Measurements from ENCODE around the gene CHST8.
"Not testable (repeated sequence)": the region's sequence is repeated elsewhere in the genome, so short reads cannot be mapped to it uniquely, and the experiment has no call there.

The CHST8 gene, protein sequence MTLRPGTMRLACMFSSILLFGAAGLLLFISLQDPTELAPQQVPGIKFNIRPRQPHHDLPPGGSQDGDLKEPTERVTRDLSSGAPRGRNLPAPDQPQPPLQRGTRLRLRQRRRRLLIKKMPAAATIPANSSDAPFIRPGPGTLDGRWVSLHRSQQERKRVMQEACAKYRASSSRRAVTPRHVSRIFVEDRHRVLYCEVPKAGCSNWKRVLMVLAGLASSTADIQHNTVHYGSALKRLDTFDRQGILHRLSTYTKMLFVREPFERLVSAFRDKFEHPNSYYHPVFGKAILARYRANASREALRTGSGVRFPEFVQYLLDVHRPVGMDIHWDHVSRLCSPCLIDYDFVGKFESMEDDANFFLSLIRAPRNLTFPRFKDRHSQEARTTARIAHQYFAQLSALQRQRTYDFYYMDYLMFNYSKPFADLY

DNA sequence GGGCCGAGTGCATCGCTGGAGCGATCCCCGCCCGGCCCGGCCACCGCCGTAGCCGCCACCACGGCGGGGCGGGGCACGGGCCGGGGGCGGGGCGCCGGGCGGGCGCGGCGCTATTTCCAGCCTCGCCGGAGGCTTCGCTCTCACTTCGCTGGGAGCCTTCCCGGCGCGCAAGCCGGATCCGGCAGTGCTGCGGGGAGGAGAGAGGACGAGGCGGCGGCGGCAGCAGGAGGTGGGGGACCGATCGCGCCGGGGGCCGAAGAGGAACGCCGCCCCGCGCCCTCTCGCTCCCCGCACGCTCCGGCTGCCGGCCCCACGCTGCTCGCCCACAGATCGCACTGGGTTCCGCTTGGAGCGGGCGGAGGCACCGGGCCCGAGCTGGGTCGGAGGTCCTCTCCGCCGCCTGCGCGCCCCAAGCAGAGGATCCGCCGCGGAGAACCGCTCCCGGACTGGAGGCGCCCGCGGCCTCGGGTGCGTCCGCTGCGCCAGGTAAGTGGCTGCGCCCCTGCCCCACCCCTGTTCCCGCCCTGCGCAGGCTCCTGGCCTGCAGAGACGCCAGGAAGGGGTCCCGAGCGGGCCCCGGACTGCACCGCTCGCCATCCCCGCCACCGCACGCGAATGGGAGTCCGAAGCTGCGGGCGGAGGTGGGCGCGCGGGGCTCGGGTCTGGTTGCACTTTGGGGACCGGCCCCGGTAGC is at the start of gene CHST8:
Gene CHST8, plus strand, starts transcription at position 143 of the 694 bp plus-strand sequence. CDS start 67,309 bp downstream, outside the sequence.
- DNase-seq (ENCODE audit: low read depth), result no peak

DNA sequence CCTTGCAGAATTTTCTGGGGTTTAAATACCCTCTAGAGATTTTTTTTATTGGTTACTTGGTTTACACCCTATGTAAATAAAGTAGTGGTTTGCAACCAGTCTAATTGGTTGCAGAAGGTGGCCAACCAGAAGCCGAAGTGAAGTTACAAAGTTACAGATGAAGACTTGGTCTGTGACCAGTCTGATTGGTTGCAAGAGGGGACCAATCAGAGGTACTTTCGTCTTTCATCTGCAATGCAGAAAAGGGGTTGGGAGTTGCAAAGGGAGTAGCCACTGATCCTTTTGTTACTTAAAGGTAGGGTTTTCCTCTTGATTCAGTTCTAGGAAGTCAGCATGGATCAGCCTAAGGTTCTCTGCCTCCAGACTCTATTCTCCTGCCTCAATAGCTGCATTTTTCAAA is 48.8 kb upstream of the CHST8 start:
- DNase-seq (ENCODE audit: low read depth), result no peak

DNA sequence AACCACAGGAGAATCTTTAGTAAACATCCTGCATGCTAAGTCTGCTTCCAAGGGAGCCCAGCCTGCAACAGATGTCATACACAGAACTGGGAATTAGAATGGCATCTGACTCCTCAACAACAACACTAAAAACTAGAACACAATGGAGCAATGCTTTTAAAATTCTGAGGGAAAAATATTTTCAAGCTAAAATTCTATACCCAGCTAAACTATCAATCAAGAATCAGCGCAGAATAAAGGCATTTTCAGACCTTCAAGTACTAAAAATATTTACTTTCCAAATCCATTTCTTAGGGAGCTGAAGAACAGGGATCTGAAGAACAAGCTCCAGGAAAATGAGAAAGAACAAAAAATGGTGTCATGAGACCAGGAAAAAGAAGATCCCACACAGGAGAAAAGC is 46.9 kb upstream of the CHST8 start:
- no peak for DNase-seq (ENCODE audit: low read depth)

DNA sequence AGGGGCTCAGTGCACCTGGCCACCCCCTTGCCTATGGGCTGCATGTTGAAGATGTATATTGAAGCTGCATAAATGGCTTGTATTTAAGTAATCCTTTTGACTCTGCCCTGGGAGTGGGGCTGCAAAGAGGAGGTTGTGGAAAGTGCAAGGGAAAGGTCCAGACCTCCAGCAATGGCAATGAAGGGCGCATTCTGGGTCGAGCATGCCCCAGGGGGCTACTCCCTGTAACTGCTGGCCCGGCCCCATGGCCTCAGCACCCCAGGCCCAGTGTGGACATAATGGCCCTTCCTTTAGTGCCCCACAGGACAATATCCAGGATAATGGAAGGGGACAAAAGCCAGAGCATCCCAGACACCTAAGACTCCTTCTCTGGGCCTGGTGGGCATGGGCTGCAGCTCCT is 43.1 kb upstream of the CHST8 start:
- no peak for DNase-seq (ENCODE audit: low read depth)

DNA sequence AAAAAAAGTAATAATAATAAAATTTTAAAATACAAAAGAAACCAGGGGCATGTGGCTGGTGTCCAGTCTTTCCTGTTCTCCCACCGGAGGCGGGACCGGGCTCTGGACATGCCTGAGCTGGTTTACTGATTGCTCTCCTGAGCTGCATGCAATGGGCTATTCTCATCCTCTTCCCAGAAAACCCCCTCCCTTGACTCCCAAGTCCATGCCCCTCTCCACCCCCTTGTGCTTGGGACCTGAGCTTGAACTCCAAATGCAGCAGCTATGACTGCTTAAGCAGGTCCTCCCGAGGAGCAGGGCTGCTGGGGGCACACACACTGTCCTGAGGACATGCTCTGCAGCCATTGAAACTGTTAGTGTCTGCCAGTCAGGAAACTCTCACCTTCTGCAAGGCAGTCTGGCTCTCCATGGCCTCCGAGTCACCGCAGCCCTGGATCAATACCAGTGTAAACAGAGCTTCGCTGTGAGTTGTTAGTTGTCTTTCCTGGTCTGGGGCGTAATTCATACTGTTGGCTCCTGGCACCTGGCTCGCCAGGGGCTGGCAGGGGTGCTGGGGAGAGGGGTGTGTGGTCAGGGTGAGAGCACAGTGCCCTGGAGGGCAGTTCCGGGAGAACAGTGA is 41.6 kb upstream of the CHST8 start:
- no peak for DNase-seq (ENCODE audit: low read depth)

DNA sequence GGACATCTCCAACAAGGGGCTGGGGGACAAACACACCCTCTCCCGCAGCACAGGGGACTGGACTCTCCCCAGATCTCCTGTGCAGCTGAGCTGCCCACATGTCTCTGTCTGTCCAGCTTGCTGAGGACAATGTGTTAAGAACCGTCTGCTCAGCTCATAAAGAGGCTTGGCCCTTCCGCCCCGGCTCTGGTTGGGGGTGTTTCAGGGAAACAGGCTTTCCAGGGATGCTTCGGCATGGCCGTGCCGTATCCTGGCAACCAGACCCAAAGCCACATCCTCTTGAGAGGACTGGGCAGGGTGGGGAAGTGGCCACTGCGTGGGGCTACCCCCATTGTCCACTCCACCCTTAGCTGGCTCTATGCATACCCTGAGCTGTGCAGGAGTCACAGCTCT is 41.1 kb upstream of the CHST8 start:
- no peak for DNase-seq (ENCODE audit: low read depth)

DNA sequence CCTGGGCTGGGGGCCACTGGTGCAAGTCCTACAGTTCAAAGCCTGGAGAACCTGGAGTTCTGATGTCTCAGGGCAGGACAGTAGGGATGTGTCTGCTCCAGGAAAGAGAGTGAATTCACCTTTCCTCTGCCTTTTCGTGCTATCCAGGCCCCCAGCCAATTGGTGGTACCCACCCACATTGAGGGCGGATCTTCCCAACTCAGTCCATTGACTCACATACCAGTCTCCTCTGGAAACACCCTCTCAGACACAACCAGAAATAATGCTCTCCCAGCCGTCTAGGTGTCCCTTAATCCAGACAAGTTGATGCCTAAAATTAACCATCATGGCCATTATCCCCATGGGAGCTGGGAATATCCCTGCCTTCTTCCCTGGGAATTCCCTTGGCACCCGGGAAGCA is 38.8 kb upstream of the CHST8 start:
- no peak for DNase-seq (ENCODE audit: low read depth)

DNA sequence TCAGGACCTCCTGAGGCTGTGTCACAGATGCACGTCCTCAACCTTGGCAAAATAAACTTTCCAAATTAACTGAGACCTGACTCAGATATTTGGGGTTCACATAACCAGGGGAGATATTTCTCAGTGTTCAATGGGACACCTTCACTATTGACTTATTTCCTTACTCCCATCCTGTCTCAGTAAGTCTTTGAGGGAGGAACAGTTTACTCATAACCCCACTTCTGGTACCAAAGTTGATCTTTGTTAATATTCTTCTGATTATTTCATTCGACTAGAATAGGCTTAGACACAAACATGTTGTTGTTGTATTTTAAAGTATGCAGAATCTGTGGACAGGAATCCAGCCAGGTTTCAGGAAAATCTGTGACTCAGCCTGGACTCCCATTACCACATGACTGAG is 34.6 kb upstream of the CHST8 start:
- DNase-seq (ENCODE audit: low read depth), result no peak

DNA sequence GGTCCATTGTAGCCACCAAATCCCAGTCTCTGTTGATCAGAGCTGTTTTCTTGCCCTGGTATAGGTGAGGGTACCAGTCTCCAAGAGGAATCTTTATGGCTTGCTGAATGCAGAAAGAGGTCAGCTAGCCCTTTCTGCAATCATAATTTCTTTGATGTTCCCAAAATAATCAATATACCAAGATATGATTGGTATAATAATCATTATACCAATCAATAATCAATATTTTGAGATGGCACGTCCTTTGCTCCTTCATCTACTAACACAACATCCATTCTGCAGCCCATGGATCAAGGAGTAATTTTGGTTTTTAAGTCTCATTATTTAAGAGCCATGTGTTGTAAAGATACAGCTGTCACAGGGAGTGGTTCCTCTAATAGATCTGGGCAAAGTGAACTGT is 31.5 kb upstream of the CHST8 start:
- DNase-seq (ENCODE audit: low read depth), result no peak

DNA sequence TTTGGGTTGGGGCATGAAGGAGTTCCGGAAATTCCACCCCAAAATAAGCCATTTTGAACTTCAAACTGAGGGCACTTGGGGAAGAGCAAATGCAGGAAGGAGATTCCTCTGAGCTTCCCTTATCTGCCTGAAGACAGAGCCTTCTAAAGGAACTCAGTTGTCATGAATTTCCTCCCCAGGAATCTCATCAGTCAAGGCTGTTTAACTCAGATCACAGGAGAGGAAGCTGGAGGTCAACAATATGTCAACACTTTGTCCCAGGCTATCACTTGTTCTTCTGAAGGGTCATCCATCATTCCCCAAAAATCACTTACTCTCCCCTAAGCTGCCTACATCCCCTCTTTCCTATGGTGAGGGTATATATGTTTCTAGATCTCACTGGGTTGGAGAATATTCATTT is 26.0 kb upstream of the CHST8 start:
- no peak for DNase-seq (ENCODE audit: low read depth)

DNA sequence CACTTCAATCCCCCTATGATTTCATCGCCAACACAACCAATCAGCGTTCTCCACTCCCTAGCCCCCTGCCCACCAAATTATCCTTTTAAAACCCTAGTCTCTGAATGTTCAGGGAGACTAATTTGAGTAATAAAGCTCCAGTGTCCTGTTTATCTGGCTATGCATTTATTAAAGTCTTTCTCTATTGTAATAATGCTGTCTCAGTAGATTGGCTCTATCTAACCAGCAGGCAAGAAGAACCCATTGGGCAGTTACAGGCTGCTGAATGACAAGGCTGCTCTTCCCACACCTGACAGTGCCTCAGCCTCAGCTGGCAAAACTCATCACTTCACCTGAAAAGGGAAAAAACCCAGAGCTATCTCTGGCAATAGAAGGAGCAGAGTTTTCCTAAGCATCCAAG is 20.2 kb upstream of the CHST8 start:
- no peak for DNase-seq (ENCODE audit: low read depth)

DNA sequence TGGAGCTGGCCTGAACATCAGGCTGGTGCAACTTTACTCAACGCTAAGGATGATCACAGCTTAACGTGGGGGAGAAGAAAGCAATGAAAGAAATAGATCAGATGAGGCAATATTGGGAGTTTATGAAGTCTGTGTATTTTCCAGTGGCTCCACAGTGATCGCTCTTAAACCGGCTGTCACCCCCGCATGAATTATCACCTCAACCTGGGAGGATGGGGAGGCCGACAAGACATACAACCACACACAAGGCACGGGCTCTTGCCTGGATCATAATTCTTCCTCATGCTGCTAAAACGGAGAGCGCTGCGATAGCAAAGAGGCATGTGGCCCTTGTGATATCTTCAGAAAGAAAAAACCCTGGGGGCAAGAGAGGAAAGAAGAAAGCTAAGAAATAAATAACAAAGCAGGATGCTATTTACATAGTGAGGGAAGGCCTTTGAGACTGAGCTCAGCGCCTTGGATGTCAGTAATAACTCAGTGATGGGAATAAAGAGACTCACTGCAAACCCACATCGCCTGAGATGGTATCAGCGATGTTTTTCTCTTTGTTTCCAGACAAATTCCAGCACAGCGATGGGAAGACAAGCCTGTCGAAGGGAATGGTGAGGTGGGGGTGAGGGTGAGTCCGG is 19.1 kb upstream of the CHST8 start:
- DNase-seq (ENCODE audit: low read depth), result no peak

DNA sequence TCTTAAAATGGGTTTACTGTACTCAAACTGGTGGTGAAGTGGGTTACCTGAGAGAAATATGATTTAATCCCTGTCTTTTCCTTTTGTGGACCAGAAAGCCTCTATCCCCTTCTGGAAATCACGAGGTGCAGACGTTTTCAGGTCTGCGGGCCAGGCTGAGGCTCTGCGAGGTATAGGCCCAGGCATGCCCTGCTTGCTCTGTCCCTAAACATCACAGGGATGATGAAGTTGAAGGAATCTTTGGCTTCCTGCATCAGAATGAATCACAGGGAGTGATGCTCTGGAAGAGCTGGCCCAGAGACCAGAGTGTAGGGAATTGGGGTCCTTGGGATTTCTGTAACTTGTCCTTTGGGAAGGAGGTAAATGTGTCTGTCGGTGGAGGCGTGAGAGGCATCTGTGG is 18.4 kb upstream of the CHST8 start:
- no peak for DNase-seq (ENCODE audit: low read depth)

DNA sequence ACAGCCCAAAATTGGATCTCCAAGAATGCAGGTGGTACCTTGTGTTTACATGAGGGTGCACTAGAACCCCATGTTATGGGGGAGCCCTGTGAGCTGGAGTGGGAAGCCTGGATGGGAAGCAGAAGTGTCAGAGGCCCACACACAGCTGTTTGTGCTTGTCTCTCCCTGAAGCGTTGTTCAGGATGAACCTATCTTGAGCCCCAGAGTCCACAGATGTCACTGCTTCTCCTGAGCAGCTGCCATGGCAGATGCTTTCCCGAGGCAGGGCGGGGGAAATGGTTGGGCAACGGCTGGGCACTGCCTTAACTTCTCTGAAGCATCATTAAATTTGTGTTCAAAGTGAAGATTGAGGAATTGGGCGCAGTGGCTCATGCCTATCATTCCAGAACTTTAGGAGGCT is 17.1 kb upstream of the CHST8 start:
- no peak for DNase-seq (ENCODE audit: low read depth)

DNA sequence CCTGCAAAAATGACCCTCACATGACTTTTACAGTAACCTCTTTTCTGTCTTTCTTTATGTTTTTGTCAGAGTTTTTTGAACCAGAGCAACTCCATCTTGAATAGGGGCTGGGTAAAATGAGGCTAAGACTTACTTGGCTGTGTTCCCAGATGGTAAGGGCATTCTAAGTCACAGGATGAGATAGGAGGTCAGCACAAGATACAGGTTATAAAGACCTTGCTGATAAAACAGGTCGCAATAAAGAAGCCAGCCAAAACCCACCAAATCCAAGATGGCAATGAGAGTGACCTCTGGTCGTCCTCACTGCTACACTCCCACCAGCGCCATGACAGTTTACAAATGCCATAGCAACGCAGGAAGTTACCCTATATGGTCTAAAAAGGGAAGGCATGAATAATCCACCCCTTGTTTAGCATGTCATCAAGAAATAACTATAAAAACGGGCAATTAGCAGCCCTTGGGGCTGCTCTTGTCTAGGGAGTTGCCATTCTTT is 15.9 kb upstream of the CHST8 start:
- DNase-seq (ENCODE audit: low read depth), result not testable (repeated sequence)

DNA sequence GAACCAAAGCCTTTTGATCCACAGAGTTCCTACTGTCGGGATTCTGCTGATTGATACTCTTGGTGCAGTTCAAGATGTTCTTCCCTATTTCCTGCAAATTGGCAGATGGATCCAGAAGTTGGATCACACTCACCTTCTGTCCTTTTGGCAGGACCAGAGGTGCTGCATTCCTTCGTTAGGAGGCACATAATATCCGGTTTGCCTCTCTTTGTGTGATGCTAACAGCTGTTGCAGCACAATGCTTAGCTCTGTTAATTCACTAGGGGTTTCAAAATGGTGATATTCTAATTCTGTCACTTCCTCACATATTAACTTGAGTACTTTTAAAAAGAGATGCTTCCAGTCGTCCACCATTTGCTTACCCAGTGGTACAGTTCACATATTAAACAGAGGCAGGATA is 15.2 kb upstream of the CHST8 start:
- DNase-seq (ENCODE audit: low read depth), result no peak

DNA sequence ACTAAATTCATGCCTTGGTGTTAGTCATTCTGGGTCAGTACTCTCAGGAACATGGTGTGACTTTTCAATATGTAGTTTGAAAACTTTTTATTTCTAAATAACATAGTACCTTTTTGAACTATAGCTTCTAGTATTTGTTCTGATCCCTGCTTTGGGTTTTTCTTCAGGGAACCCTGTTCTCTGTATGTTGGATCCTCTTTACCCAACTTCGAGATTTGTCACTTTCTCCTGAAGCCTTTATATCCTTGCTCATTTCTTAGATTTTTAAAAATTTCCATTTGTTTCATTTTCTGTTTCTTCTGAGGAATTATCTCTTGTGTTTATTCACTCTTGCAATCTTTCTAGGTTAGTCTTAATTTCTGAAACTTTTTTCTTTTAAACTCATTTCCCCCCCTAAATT is 12.4 kb upstream of the CHST8 start:
- DNase-seq (ENCODE audit: low read depth), result no peak

DNA sequence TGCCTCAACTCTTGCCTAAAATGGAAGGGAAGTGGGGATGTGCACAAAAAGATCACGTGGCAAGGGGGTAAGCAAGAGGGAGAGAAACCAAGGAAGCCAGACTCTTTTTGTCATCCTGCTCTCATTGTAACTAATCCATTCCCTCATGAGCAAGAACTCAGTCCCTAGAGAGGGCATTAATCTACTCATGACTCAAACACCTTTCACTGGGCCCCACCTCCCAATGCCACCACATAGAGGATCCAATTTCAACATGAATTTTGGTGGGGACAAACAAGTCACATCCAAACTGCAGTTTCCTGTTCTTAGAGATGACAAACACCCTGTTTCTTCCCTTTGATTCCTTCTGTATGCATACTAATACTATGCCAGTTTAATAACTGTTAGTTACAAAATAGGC is 11.2 kb upstream of the CHST8 start:
- no peak for DNase-seq (ENCODE audit: low read depth)

DNA sequence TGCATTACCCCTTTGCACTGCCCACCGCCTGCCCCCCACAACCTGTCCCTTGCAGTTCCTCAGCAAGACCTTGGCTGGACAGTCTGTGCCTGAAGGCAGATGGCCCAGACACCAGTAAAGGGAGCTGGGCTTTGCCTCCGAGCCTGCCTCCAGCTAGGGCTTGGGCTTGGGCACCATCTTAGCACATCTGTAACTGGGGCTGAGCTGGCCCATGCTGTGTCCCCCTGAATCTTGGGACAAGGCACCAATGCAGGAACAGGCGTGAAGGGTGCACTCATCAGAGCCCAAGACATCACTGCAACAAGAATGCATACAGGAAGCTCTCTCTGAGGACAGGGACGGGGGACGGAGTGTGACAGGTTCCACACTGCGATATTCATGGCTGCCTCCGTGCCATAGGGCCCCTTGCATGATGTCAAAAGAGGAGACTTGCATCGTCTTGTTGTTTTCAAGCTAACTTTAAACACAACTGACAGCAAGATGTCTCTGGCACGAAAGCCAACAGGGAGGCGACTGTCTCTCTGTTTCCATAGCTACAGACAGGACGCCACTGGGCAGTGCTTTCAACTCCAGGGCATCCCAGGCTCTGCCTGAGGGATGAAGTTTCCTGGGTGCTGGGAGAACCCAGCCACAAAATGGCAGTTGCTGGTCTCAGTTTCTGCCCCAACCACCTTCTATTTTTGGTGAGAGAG is 8.7 kb upstream of the CHST8 start:
- DNase-seq (ENCODE audit: low read depth), result no peak

DNA sequence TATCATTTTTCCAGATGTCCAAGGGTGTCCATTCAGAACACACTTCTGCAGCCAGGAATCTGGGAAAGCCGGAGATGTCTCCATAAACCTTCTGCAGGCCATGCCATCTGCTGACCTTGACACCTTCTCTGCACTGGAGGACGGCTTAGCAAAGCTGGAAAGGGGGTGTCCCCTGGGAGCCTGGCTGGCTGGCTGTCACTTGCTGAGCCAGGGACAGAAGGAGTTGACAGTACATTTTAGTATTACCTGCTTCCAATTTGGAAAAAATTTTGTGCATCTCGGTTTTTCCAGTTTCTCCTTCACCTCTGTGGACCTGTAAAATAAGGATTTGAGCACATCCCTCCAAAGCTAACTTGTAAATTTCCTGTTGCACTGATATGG is 8.1 kb upstream of the CHST8 start:
- DNase-seq (ENCODE audit: low read depth), result no peak

DNA sequence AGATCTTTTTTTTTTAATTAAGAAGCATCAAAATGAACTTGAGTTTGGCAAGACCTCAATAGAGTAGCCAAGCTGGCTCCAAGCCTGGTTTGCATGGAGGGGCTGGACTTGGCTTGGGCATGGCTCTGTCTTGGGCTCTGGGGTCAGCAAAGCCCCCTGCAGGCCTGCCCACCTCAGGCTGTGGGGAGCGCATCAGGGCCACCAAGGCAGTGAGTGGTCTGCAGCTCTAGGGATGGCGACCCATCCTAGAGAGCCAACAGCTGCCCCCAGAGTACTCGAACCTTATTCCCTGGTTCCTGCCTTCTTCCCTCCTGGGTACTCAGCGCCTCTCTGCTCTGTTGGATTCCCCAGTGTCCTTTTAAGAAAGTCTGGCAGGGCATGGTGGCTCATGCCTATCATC is 5.4 kb upstream of the CHST8 start:
- DNase-seq (ENCODE audit: low read depth), result no peak

DNA sequence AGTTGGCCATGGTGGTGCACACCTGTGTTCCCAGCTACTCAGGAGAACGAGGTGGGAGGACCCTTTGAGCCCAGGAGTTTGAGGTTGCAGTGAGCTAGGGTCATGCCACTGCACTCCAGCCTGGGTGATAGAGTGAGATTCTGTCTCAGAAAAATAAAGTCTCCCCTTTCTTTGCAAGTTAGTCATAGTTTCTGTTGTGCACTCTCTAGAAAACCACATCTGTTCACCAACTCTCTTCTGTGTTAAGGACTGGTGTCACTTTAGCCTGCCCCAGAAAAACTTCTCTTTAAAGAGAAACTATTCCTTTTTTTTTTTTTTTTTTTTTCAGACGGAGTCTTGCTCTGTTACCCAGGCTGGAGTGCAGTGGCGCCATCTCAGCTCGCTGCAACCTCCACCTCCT is 4.9 kb upstream of the CHST8 start:
- DNase-seq (ENCODE audit: low read depth), result no peak
